T-helper 2 cell treated with Interferon-gamma antibody and Interleukin-4, amounts not matched to agents 5 μg/mL and 100 μg/mL, for 36 hours (primary cell): ENCODE measurements around the gene DISC1.

Experiments used
- DNase-seq: peaks from one replicate; pipeline ENCODE4 v3.0.0; 2021; ENCODE audit warnings: low spot score
- H3K27ac Mint-ChIP-seq: one replicate; pipeline ENCODE4 v1.8.0; 2021; ENCODE audit warnings: mild to moderate bottlenecking, mixed read lengths
- H3K27me3 Mint-ChIP-seq: one replicate; pipeline ENCODE4 v1.8.0; 2021; ENCODE audit warnings: low read depth, mixed read lengths
- H3K36me3 Mint-ChIP-seq: one replicate; pipeline ENCODE4 v1.8.0; 2021; ENCODE audit warnings: low read depth, mixed read lengths
- H3K4me1 Mint-ChIP-seq: one replicate; pipeline ENCODE4 v1.8.0; 2021; ENCODE audit warnings: low read depth, mixed read lengths
- H3K4me3 Mint-ChIP-seq: one replicate; pipeline ENCODE4 v1.8.0; 2022; ENCODE audit warnings: mild to moderate bottlenecking, moderate library complexity, mixed read lengths
- H3K9me3 Mint-ChIP-seq: one replicate; pipeline ENCODE4 v1.8.0; 2021; ENCODE audit warnings: mixed read lengths

Gene DISC1

GRCh38 chr1:231676487-231676886, 49.9 kb downstream of the DISC1 start:
- no peak overlapping the region for H3K4me3 Mint-ChIP-seq
- no peak overlapping the region for H3K27ac Mint-ChIP-seq
- H3K27me3 Mint-ChIP-seq: peaks cover 2% of the 10 kb centered on the region
- H3K9me3 Mint-ChIP-seq: no peaks in the 10 kb centered on the region
- no peaks in the 10 kb centered on the region for H3K36me3 Mint-ChIP-seq
- H3K4me1 Mint-ChIP-seq: peaks cover 3% of the 10 kb centered on the region
- no peak for DNase-seq

DNA sequence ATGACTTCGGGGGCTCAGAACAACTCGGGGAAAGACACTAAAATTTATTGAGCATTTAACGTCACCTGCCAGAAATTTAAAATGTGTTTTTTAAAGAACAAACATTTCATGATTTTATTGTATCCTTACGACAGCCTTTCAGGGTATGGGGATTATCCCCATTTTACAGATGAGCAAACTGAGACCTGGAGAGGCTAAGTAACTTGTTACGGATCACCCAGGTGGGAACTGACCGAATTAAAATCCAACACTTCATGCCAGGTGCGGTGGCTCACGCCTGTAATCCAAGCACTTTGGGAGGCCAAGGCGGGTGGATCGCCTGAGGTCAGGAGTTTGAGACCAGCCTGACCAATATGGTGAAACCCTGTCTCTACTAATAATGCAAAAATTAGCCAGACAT, 50.9 kb downstream of the DISC1 start:
- Mint-ChIP-seq H3K27ac (no peak overlapping the region), H3K27me3 (peaks cover 2% of the 10 kb centered on the region), H3K4me1 (peaks cover 3% of the 10 kb centered on the region), H3K9me3 (no peaks in the 10 kb centered on the region), H3K36me3 (no peaks in the 10 kb centered on the region), H3K4me3 (no peak overlapping the region)
- no peak for DNase-seq

DNA sequence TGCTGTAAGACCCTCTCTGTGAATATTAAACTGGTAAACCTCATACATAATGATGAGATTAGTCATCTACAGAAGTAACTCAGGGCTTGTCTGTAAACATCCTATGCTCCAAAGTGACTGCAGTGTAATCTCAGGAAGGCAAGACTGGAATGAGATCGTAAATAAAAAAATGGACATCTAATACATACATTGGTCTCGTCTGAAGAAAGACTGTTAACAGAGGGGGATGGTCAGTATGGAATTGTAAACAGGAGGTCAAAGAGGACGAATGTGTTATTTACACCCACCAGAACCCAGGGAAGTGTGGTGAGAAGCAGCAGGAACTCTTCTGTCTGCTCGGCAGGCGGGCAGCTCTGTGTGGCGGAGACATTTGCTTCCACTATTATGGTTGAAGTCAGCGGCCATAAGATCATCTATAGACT, 51.4 kb downstream of the DISC1 start:
- no peak overlapping the region for H3K27ac Mint-ChIP-seq
- no peak overlapping the region for H3K4me3 Mint-ChIP-seq

DNA sequence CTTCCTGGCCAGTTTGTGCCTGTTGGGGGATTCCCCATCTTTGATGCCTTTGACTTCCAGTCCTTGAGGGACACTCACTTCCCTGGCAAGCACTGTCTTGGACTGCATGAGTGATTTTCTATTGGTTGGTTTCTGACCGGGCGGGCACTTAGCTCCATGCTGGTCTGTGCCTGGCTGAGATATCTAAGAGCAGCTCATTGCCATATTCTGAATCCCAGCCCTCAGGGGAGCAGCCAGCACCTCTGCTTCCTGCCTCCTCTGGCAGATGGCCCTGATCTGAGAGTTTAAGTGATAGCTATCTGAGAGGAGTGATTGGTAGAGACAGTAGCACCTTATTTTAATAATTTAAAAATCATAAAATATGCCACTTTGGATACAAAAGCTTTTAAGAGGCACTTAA, 52.5 kb downstream of the DISC1 start:
- H3K27me3 Mint-ChIP-seq: peaks cover 1% of the 10 kb centered on the region

More for the DNA sequence above, 51.4 kb downstream of the DISC1 start:
- Mint-ChIP-seq H3K9me3 (no peaks in the 10 kb centered on the region), H3K36me3 (no peaks in the 10 kb centered on the region), H3K4me1 (peaks cover 3% of the 10 kb centered on the region), H3K27me3 (peaks cover 2% of the 10 kb centered on the region)
- DNase-seq: no peak

DNA sequence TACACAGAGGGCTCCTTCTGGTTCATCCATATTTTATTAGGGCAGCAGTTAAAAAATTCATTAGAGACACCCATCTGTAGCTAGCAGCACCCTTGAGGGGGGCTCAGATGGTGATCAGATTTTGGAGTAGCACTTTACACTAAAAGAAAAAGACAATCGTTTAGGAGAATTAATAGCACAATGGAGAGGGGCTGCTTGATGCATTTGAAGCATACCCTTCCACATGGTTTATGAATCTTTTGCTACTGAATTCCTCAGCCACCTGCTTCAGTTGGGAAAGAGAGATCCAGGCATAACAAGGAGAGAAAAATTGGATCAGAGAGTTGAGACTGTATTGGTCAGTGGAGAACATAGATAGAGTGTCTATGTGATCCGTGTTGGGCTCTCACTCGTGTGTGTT, 54.4 kb downstream of the DISC1 start:
- Mint-ChIP-seq H3K4me3 (no peak overlapping the region), H3K27ac (no peak overlapping the region), H3K9me3 (no peaks in the 10 kb centered on the region), H3K36me3 (no peaks in the 10 kb centered on the region), H3K4me1 (no peaks in the 10 kb centered on the region), H3K27me3 (no peaks in the 10 kb centered on the region)
- DNase-seq: no peak

More for the DNA sequence above, 52.5 kb downstream of the DISC1 start:
- DNase-seq: no peak
- no peak overlapping the region for H3K4me3 Mint-ChIP-seq
- no peaks in the 10 kb centered on the region for H3K36me3 Mint-ChIP-seq
- H3K4me1 Mint-ChIP-seq: peaks cover 3% of the 10 kb centered on the region
- H3K27ac Mint-ChIP-seq: no peak overlapping the region
- H3K9me3 Mint-ChIP-seq: no peaks in the 10 kb centered on the region

DNA sequence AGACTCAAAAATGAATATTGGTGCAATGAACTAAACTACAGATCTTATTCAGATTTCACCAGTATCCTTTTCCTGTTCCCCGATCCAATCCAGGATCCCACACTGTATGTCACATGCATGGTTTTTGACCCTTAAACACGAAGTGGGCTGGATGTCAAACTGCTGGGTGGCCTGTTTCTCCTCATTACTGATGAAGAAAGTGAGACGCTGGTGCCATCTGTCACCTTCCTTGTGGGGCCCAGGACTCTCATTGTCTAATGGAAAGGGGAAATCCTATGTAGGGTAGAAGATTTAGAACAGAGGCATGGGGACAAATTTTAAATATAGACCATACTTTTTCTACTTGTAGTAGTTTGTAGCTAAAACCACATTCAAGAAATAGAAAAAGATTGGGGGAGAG, 56.2 kb downstream of the DISC1 start:
- peaks cover 3% of the 10 kb centered on the region for H3K36me3 Mint-ChIP-seq
- H3K4me3 Mint-ChIP-seq: no peak overlapping the region
- H3K27ac Mint-ChIP-seq: no peak overlapping the region
- H3K9me3 Mint-ChIP-seq: peaks cover 11% of the 10 kb centered on the region
- DNase-seq: no peak
- H3K4me1 Mint-ChIP-seq: no peaks in the 10 kb centered on the region
- H3K27me3 Mint-ChIP-seq: no peaks in the 10 kb centered on the region

DNA sequence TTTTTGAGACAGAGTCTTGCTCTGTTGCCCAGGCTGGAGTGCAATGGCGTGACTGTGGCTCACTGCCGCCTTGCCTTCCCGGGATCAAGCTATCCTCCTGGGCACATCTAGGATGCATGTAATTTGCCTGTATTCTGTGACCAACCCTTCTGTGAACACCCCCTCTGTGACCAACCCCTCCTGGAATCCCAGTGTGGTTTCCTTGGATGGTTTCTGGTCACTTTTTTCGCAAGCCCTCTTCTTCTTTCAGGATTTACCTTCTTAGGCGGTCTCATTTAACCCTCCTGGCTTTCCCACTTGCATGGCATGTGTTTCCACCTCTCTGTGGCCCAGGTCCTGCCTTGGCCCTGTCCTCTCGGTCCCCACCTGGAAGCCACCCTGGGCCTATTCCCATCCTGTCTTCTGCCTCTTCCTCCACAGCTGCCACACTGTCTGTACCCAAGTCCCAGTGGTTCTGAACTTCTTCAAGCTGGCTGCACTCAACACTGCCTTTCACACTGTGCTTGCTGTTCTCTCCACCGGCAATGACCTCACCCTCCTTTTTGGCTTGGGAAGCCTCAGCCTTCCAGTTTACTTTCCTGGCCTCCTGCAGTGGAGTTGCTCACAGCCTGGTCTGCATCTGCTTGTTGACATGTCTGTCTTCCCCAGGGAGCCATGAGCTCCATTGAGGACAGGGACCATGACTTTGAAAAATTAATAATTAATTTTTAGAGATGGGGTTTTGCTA, 57.0 kb downstream of the DISC1 start:
- H3K36me3 Mint-ChIP-seq: peaks cover 3% of the 10 kb centered on the region
- DNase-seq: no peak
- H3K4me3 Mint-ChIP-seq: no peak overlapping the region
- H3K9me3 Mint-ChIP-seq: peaks cover 11% of the 10 kb centered on the region
- no peak overlapping the region for H3K27ac Mint-ChIP-seq
- no peaks in the 10 kb centered on the region for H3K4me1 Mint-ChIP-seq
- H3K27me3 Mint-ChIP-seq: no peaks in the 10 kb centered on the region

DNA sequence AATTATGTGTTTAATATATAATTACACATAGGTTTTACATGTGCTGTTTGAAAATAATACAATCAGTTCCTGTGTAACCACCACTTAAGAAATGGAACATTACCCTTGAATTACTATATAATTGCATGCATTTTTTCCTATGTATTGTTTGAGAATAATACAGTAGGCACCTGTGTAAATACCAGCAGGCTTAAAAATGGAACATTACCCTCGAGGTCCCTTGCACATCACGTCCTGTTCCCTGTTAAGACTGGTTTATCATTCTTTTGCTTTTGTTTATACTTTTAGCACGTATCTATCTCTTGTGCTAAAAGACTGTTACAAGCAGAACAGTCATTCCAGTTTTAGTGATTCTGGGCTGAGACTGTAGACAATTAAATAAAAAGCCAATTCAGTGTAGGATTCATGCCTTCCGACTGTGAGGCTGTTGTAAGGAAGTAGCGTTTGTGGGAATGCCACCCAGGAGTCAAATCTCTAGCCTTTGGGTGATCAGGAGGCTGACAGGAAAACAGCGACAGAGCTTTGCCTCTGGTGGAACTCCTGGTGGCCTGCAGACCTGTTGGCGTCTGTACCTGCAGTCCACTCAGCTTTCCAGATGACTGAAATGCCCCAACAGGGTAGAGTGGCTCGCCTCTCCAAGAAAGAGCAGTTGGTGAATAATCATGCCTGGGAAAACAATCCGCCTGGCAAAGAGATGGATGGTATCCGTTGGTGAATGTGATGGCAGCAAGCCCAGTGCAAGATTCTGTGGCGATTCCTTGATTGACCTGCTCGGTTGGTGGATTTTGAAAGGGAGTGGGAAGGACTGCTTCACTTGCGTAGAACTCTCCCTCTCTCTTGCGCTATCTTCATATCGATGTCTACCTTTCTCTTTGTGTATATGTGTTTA, 58.0 kb downstream of the DISC1 start:
- peaks cover 11% of the 10 kb centered on the region for H3K9me3 Mint-ChIP-seq
- DNase-seq: no peak
- H3K27ac Mint-ChIP-seq: no peak overlapping the region
- peaks cover 3% of the 10 kb centered on the region for H3K36me3 Mint-ChIP-seq
- H3K4me3 Mint-ChIP-seq: no peak overlapping the region
- H3K27me3 Mint-ChIP-seq: no peaks in the 10 kb centered on the region
- no peaks in the 10 kb centered on the region for H3K4me1 Mint-ChIP-seq

- no peak for DNase-seq
- Mint-ChIP-seq H3K4me3 (no peak overlapping the region), H3K27me3 (no peaks in the 10 kb centered on the region), H3K4me1 (no peaks in the 10 kb centered on the region), H3K9me3 (peaks cover 11% of the 10 kb centered on the region), H3K27ac (no peak overlapping the region), H3K36me3 (peaks cover 3% of the 10 kb centered on the region)
These were observed 59.8 kb downstream of the DISC1 start for GRCh38 chr1:231686384-231686783.

DNA sequence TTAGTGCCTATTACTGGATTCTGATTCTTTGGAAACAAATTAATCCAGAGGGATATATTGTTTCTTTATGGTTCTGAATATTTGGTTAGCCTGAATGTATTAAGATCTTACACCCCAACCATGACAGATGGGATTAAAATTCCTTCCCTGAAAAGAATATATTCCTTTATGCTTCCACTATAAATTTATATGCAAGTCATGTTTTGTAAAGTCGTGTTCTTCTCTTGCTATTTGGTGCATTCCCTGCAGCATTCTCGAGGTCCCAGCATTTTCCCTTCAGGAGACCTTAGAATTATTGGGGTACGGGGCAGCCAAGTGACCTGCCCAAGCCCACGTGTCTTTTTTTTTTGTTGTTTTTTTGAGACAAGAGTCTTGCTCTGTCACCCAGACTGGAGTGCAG, 62.4 kb downstream of the DISC1 start:
- Mint-ChIP-seq H3K27me3 (no peaks in the 10 kb centered on the region), H3K4me3 (no peak overlapping the region), H3K9me3 (peaks cover 11% of the 10 kb centered on the region), H3K36me3 (peaks cover 3% of the 10 kb centered on the region), H3K27ac (no peak overlapping the region), H3K4me1 (no peaks in the 10 kb centered on the region)
- no peak for DNase-seq

DNA sequence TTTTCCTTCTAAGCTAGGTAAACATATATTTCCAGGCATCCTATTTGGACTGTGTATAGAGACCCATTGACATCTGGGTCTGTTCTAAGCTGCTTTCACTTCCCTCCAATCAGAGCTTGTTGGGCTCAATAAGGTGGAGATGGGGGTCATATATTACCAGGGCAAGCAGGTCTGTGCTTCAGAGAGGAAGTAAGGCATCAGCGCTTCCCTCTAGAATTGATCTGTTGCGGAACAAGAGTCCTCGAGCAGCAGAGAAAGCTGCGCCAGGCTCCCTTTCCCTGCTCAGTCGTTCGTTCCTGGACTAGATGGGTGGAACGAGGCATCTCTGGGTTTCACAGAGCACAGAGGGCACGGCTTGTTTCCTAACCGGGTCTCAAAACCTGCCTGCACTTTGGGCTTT, 63.5 kb downstream of the DISC1 start:
- H3K27me3 Mint-ChIP-seq: no peaks in the 10 kb centered on the region
- no peaks in the 10 kb centered on the region for H3K4me1 Mint-ChIP-seq
- peaks cover 3% of the 10 kb centered on the region for H3K36me3 Mint-ChIP-seq
- H3K27ac Mint-ChIP-seq: no peak overlapping the region
- H3K9me3 Mint-ChIP-seq: peaks cover 11% of the 10 kb centered on the region
- DNase-seq: no peak
- H3K4me3 Mint-ChIP-seq: no peak overlapping the region

- no peak for DNase-seq
- no peaks in the 10 kb centered on the region for H3K4me1 Mint-ChIP-seq
- peaks cover under 1% of the 10 kb centered on the region for H3K36me3 Mint-ChIP-seq
- H3K9me3 Mint-ChIP-seq: peaks cover 9% of the 10 kb centered on the region
- no peak overlapping the region for H3K27ac Mint-ChIP-seq
- no peak overlapping the region for H3K4me3 Mint-ChIP-seq
- H3K27me3 Mint-ChIP-seq: no peaks in the 10 kb centered on the region
These were observed 65.1 kb downstream of the DISC1 start for GRCh38 chr1:231691618-231692259.

GRCh38 chr1:231693361-231694074, 66.9 kb downstream of the DISC1 start:
- Mint-ChIP-seq H3K27ac (no peak overlapping the region), H3K9me3 (no peaks in the 10 kb centered on the region), H3K36me3 (no peaks in the 10 kb centered on the region), H3K4me3 (no peak overlapping the region), H3K27me3 (no peaks in the 10 kb centered on the region), H3K4me1 (no peaks in the 10 kb centered on the region)
- no peak for DNase-seq

GRCh38 chr1:231694075-231694431, 67.5 kb downstream of the DISC1 start:
- no peaks in the 10 kb centered on the region for H3K27me3 Mint-ChIP-seq
- no peaks in the 10 kb centered on the region for H3K4me1 Mint-ChIP-seq

More at GRCh38 chr1:231694075-231694431, 67.5 kb downstream of the DISC1 start:
- no peak for DNase-seq
- Mint-ChIP-seq H3K27ac (no peak overlapping the region), H3K36me3 (no peaks in the 10 kb centered on the region), H3K4me3 (no peak overlapping the region), H3K9me3 (no peaks in the 10 kb centered on the region)
